Renal cortical epithelial cell (primary cell): Measurements from ENCODE around the gene NFAT5. TPM values are rescaled to one million over a fixed set of nuclear protein-coding genes. Genes with fewer than 3 reads are reported as not detected.
"Not testable (repeated sequence)": the region's sequence is repeated elsewhere in the genome, so short reads cannot be mapped to it uniquely, and the experiment has no call there.

ENCODE experiments used
- DNase-seq: peaks from one replicate; pipeline ENCODE4 v3.0.0-alpha.2; 2011; ENCODE audit warnings: low read depth
- total RNA-seq: library from RNA; depleted of rRNA; stranded (reverse); fragments of >200 nt; gene quantifications from 2 replicates; pipeline ENCODE4 v1.2.3, GENCODE V29; 2014

NFAT5 gene
- total RNA-seq, 1 donor from 2014 or later = 57.6 TPM

DNA sequence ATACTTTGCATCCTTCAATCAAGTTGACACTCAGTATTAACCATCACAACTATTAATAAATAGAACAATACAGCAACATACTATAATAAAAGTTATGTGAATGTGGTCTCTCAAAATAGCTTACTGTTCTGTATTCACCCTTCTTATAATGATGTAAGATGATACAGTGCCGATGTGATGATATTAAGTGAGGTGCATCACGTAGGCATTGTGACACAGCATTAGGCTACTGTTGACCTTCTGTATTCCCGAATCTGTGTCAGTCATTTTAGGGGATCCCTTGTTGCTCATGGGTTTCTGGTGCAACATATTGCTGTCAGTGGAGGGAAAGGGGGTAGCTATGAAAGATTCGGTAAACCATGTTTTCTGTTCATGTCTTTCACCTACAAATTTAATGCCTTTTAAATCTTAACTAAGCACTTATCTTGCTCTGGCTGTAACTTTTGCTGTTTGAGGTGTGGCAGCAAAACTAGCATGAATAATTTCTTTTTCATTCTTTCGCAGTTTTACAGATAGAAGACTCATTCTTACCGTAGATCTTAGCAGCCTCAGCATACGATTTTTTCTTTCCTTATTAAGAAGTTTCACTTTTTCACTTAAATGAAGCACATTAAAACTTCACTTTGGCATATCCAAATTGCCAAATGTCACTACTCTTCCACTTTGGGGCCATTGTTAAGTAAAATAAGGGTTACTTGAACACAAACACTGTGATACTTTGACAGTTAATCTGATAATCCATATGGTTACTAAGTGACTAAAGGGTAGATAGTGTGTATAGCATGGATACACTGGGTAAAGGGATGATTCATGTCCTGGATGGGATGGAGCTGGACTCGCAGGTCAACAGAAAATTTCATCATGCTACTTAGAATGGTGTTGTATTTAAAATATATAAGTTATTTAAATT lies 29.6 kb downstream of the NFAT5 start:
- DNase-seq = peak; percentile 43

DNA sequence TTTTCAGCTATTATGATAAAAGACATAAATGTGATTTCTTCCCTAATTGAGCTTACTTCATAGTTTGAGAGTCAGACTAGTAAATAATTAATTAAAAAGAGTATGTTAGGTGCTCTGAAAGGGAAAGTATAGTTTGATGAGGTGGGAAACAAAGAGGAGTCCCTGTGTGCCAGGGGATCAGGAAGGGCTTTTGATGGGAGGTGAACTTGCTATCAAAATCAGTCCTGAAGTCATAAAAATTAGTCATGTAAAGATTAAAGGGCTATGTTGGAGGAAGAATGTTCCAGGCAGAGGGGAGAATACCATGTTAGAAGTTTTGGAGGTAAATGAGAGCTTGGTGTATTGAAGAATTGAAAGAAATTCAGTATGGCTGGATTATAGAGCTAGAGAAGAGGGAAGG lies 31.0 kb downstream of the NFAT5 start:
- DNase-seq = no peak

DNA sequence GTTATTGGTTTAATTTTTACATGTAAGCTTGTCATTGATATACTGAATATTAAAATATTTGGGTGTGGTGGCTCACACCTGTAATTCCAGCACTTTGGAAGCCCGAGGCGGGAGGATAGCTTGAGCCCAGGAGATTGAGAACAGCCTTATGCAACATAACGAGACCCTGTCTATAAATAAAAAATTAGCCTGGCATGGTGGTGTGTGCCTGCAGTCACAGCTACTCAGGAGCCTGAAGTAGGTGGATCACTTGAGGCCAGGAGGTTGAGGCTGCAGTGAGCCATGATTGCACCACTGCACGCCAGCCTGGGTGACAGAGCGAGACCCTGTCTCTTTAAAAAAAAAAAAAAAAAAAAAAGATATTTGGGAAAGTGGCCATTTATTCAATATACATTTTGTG lies 32.3 kb downstream of the NFAT5 start:
- no peak for DNase-seq

DNA sequence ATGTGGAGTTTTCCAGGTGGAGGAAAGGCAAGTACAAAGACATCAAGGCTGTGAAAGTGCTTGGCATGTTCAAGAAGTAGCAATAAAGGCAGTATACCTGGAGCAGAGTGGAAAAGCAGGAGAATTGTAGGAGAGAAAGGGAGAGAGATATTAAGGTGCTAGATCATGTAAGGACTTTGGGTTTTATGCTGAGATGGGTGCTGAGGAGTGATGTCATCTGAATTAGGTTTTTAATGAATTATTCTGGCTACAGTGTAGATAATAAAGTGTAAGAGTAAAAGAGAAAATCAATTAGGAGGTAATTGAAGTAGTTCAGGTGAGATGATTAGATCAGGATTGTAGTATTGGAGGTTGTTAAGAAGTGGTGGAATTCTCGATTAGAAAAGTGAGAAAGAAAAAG lies 34.0 kb downstream of the NFAT5 start:
- DNase-seq = no peak

DNA sequence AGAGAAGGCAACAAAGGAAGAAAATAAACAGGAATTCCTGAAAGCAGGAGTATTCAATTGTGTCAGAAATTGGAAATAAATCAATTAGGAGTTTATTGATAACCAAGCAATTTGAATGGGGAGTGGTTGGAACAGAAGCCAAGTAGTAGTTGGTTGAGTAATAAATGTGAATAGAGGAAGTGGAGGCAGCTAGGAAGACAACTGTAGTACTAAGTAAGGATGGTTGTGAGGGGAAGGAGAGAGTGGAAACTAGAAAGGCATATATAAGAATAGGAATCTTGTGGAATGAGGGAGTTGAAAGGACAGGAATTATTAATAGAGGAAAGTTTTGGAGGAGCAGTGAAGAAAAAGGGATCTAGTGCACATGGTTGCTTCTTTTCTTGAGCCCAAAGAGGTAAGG lies 34.4 kb downstream of the NFAT5 start:
- no peak for DNase-seq

DNA sequence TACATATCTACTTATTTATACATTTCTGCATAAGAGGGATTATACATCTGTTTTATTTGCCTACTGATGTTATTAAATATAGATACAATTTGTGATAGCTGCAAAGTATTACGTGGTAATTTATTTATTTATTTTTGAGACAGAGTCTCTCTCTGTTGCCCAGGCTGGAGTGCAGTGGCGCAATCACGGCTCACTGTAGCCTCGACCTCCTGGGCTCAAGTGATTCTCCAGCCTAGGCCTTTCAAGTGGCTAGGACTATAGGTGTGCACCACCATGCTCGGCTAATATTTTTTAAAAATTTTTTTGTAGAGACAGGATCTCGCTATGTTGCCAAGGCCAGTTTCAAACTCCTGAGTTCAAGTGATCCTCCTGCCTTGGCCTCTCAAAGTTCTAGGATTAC lies 35.5 kb downstream of the NFAT5 start:
- no peak for DNase-seq

DNA sequence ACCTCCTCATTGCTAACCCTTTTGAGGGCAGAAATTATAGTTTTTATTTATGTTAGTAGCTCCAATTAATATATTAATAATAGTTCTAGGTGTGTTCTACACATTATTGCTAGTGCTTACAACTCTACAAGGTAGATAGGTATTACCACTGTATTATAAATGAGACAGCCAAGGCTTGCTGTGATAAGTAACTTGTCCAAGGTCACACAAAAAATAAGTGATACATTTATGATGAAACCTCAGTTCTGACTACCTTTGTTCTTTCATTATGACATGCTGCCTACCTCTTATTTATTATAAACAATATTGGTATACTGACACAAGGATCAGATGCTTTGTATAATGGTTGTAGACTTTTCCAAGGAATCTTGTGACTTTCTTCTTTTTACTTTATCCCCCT lies 41.2 kb downstream of the NFAT5 start:
- DNase-seq = no peak

DNA sequence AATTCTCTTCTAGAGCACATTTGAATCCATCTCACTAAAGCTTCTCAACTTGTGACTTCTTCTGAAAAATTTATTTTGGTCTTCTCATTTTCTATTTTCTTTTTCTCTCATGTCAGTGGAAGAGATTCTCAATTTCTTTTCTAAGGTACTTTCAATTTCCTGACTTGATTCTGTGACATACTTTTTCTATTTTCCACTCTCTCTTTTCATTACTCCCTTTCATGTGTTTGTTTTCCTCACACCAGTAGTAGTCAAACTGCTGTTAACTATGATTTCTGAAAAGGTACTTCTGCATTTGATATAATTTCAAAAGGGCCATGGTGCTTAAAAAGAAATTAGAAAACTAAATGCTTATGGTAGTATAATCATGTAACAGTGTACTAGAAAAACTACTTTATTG lies 41.9 kb downstream of the NFAT5 start:
- DNase-seq = no peak

DNA sequence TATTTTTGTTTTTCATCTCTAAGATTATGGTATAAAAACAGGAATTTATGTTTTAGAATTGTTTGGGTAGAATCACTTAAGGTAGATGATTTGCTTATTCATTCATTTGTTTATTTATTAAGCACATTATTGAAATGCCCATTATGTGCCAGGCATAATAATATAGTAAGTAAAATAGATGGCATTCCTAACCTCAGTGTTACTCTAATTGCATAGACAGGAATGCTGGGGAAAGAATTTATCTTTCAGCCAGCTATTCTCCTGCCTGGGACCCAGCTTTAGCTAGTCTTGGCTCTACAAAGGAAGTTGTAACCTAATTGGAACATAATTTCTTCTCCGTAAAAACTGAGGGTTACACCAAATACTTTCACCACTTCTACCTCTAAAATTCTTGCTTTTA lies 44.6 kb downstream of the NFAT5 start:
- peak; percentile 52 for DNase-seq

DNA sequence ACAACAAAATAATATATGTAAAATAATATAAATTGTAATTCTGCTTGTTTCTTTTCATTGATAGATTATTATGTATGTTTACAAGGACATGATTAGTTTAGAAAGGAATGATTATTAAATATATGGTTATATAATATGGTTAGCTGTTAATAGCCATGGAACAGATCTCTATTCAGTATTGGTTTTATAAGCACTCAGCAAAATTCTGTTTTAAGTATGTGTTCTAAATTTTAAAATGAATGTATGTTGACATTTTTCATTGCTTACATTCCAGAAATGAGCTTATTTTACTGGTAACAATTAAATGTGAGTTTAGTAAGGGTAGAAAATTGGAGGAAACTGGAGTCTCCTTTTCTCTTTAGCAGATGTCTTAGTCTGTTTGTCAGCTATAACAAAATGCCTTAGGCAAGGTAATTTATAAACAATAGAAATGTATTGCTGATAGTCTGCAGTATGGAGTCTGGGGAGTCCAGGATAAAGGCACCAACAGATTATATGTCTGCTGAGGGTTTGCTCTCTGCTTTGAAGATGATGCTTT lies 45.4 kb downstream of the NFAT5 start:
- no peak for DNase-seq

DNA sequence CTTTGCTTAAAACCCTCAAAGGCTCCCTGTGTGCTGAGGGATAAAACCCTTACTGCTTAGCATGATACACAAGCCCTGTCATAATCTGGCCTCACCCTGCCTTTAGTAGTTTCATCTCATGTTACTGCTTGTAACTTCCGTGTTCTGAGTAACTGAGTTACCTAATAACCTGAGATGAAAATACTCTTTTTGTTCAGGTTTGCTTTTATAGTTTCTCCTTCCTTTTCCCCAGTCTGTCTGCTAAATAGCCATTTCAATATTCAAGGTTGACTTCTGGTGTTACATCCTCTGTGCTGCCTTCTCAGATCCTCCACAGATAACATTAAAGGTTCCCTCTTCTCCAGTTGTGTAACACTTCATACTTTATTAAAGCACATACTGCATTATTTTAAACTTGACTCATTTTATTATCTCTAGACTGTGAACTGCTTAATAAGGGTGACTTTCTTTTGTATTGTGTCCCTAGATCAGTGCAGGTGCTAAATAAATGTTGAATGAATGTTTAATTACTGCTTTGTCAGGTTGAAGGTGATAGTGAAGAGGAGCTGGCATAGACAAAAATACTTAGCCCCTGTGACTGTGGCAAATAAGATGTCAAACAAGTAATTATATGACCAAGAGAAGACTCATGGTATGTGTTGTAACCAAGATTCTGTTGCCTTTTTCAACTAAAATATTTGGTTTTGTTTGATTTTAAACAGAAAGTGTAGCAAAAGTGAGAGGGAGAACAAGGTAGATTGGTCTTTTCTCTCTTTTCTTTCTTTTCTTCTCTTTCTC lies 47.8 kb downstream of the NFAT5 start:
- DNase-seq = peak; percentile 81

DNA sequence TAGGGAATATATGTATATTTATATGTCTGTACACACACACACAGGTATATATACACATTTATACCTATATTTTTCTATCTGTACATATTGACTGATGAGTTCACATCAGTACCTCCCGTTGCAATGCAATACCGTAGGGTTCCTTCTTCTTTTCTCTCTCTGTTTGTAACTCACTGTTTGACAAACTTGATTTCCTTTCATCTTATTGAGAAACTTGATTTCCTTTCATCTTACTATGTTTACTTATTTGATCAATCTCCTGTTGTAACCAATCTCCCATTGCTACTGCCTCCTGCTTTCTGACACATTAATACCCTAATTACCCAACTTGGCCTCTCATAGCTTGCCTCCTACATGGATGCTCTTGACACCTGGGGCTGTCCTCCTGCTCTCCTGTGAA lies 49.8 kb downstream of the NFAT5 start:
- no peak for DNase-seq

DNA sequence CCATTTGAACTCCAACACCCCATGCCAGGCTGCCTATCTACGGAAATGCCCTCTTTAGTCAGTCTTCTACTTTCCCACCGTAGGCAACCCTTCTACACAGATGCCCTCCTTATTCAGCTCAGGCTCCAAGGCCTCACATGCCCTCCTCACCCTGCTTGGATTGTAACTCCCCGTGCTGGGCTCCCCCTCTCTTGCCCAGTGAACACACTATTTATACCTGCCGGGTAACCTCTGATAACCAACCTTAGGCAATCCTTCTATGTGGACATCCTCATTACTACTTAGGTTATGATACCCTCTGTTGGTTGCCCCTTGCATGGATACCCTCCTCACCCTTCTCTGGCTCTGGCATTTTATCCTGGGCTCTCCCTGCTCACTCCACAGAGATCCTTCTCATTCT lies 50.3 kb downstream of the NFAT5 start:
- DNase-seq = no peak

DNA sequence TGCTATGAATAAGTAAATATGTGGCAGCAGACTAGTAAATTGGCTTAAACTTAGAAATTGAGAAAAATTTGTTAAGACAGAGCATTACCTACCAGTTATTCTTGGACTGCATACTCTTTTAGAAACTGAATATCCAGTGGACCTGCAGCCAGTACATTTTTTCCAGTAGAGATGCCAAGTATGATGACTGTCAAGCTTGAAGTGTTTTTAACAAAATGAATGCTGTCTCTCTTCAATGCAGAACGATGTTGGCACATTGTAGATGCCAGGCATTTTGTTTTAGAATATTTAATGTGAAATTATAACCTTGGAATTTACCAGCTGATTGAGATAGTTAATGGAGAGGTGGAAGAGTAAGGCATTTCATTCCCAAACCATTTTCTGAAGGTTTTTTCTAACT lies 52.5 kb downstream of the NFAT5 start:
- peak; percentile 9 for DNase-seq

DNA sequence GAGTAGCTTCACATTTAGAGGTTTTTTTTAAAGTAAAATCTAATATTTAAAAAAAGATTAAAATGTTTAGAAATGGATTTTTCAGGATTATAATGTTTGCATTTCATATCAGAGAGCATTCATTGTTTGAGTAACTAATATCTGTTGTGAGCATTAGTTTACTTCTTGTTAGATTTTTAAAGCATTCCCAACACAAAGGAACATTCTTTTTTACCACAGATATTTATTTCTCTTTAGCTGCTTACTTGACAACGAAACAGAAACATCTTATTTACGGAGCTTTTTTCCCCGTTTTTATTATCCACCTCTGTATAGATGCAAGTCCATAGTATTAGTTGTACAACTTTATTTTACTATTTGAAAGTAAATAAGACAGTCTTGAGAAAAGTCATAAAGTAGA lies 53.0 kb downstream of the NFAT5 start:
- DNase-seq = no peak

DNA sequence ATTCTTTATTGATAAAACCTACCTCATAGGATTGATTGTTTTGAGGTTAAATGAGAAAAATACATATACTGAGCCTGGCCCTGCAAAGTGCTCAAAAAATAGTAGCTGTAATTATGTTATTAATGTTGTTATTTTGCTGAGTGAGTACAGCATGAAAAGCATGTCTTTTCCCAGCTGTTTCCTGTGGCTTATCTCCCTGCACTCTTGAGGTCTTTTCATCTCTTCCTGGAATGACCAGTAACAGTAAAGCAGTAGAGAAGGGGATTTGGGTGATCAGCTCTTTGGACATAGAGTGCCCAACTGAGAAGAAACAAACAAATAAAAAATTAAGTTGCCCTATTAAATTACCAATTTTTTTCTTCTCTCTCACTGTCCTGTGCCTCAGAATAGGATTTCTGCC lies 53.7 kb downstream of the NFAT5 start:
- DNase-seq = no peak

DNA sequence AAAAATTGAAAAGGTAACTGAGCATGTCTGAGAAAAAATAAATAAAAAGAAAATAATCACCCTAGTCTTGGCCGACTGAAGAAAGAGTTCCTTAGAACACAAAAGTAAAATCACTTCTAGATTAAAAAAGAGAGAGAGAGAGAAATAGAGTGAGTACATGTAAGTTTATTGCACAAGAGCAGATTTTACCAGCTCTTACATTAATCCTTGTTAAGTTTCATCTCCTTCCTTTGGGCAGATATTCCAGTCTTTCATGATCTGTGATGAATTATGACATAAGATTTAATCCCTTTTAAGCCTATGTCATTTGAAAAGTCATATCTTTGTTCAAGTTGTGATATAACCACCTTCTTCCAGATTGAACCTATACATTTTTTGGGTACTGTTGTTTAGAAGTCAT lies 54.8 kb downstream of the NFAT5 start:
- no peak for DNase-seq

DNA sequence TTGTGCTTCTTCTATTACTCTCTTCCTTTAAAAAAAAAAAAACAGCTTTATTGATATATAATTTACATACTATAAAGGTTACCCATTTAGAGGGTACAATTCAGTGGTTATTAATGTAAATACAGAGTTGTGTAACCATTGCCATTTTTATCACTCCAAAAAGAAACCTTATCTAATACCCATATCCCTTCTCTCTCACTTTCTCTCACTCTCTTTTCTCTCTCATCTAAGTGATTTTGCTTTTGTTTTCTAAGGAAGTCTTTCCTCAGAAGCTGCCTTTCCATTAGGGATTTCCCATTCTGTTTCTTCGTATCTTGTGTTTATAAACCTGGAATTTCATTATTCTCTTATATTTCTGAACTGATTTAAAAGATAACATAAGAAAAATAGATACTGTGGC lies 55.5 kb downstream of the NFAT5 start:
- no peak for DNase-seq

DNA sequence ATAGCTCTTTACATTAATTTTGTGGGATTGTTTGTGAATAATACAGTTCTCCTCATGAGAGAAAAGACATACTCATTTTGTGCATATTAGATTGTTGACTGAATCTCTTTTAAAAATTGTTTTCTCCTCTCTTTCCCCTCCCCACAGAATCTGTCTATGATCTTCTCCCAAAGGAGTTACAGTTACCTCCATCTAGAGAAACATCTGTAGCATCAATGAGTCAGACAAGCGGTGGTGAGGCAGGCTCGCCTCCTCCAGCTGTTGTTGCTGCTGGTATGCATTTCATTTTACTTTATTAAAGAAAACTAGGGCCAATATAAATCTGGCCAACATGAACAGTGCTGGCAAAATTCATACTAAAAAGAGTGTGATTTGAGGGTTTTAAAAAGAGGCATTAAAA lies 60.5 kb downstream of the NFAT5 start:
- no peak for DNase-seq

DNA sequence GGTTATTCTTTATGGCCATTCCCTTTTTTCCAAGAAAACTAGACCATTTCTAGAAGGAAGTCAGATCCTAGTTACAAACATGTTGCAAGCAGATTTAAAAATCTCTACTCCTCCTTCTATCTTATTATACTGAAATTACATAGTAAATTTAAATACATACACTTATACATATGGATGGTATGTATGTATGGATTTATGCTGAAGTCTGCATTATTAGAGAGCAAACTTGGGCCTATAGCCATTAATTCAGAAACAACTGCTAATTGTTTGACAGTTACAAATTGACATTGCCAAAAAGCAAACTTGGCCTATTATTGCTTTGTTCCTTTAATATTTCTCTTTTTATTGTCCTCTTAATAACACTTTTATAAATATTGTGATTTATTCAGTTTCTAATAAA lies 67.1 kb downstream of the NFAT5 start:
- no peak for DNase-seq

DNA sequence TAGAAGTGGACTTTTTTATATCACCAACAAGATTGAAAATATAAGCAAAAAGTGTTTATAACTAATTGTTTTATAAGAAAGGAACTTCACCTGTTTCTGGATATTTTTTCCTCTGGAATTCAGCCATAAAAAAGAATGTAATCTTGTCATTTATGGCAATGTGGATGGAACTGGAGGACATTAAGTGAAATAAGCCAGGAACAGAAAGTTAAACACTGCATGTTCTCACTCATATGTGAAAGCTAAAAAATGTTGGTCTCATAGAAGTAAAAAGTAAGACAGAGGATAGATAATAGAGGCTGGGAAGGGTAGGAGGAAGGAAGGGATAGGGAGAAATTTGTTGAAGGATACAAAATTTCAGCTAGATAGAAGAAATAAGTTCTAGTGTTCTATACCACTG lies 67.6 kb downstream of the NFAT5 start:
- no peak for DNase-seq

DNA sequence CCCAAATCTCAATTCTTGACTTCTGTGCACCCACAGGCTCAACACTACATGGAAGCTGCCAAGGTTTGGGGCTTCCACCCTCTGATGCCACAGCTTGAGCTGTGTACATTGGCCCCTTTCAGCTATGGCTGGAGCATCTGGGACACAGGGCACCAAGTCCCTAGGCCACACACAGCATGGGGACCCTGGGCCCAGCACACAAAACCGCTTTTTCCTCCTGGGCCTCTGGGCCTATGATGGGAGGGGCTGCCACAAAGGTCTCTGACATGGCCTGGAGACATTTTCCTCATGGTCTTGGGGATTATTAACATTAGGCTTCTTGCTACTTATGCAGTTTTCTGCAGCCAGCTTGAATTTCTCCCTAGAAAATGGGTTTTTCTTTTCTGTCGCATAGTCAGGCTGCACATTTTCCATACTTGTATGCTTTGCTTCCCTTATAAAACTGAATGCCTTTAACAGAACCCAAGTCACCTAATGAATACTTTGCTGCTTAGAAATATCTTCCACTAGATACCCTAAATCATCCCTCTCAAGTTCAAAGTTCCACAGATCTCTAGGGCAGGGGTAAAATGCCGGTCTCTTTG lies 70.9 kb downstream of the NFAT5 start:
- DNase-seq = not testable (repeated sequence)
